Stomach (tissue), 4 donors: Measurements from ENCODE around the gene SMIM35.

Experiments
- CTCF ChIP-seq, 7 experiments: fragments of 450-650 bp in 4 of 7; fragments of 200-600 bp in 3 of 7; sonication (generic) in 3 of 7; IDR thresholded peaks; one replicate each; pipeline ENCODE4 v1.5.1; 2016 to 2019; ENCODE audit warnings: antibody characterized with exemption in 7 of 7, control low read depth in 2 of 7, mild to moderate bottlenecking in 1 of 7
- POLR2A ChIP-seq, 4 donors: fragments of 450-650 bp; IDR thresholded peaks; one replicate each; pipeline ENCODE4 v1.6.1; 2016; ENCODE audit warnings: antibody characterized with exemption in 4 of 4, control low read depth in 2 of 4, mild to moderate bottlenecking in 1 of 4, moderate library complexity in 1 of 4

GRCh38 chr11:118136341-118136740 lies 49.6 kb upstream of the SMIM35 start:
- TF ChIP-seq CTCF (IDR thresholded peaks at IDR 0.05), result no peak
- TF ChIP-seq POLR2A (IDR thresholded peaks at IDR 0.05), result no peak
